Prostate gland (tissue), 2 donors: ENCODE data around the gene LRGUK. TPM values are rescaled to one million over a fixed set of nuclear protein-coding genes. Genes with fewer than 3 reads are reported as not detected.

Experiments used
- DNase-seq: peaks from one replicate; pipeline ENCODE4 v3.0.0-alpha.2; 2019; ENCODE audit warnings: low spot score
- H3K27ac ChIP-seq, 2 donors: fragments of 200-600 bp; sonication (generic); 2 replicates each; pipeline ENCODE4 v1.5.1; 2017 to 2019
- H3K27me3 ChIP-seq: fragments of 200-600 bp; sonication (generic); replicated peaks from 2 replicates; pipeline ENCODE4 v1.5.1; 2019; ENCODE audit not compliant: insufficient read depth
- H3K36me3 ChIP-seq, 2 donors: fragments of 200-600 bp; sonication (generic); 1 replicate in 1 of 2; 2 replicates in 1 of 2; pipeline versions ENCODE4 v1.5.1 to v1.8.1; 2017 to 2019
- H3K4me1 ChIP-seq: fragments of 200-600 bp; sonication (generic); replicated peaks from 2 replicates; pipeline ENCODE4 v1.5.1; 2019
- H3K4me3 ChIP-seq, 2 donors: fragments of 200-600 bp; sonication (generic); 2 replicates each; pipeline ENCODE4 v1.5.1; 2017 to 2019
- H3K9me3 ChIP-seq: fragments of 200-600 bp; sonication (generic); 2 replicates; pipeline ENCODE4 v1.5.1; 2017
- POLR2A ChIP-seq: fragments of 450-650 bp; IDR thresholded peaks from one replicate; pipeline ENCODE4 v1.6.1; 2016; ENCODE audit warnings: antibody characterized with exemption, mild to moderate bottlenecking
- POLR2AphosphoS5 ChIP-seq: sonication (generic); formaldehyde crosslinking; IDR thresholded peaks from one replicate; pipeline ENCODE4 v1.6.1; 2017; ENCODE audit warnings: antibody characterized with exemption
- WGBS: methylation state at CpG from one replicate; pipeline ENCODE4 v1.1.5; 2018; 5-methylcytosine and 5-hydroxymethylcytosine counted together
- intact Hi-C: fragments of 100-400 bp; cut with DNase I; formaldehyde crosslinking; loops from one replicate; pipeline ENCODE4 v1.14.2; 2022
- total RNA-seq, 2 donors: library from RNA; depleted of rRNA; stranded (reverse); fragments of >200 nt; gene quantifications; one replicate each; pipeline ENCODE4 v1.1.0, GENCODE V29; 2016
- TF ChIP-seq, protein P1 (sequence below), 4 experiments: fragments of 200-600 bp in 2 of 4; fragments of 450-650 bp in 2 of 4; sonication (generic) in 2 of 4; IDR thresholded peaks; 1 replicate in 3 of 4; 2 replicates in 1 of 4; pipeline ENCODE4 v1.5.1; 2016 to 2019; ENCODE audit warnings: antibody characterized with exemption in 4 of 4, mild to moderate bottlenecking in 2 of 4, moderate library complexity in 2 of 4

Gene LRGUK
- total RNA-seq, 2 donors from 2014 or later = 1.3 to 4.9 TPM

DNA sequence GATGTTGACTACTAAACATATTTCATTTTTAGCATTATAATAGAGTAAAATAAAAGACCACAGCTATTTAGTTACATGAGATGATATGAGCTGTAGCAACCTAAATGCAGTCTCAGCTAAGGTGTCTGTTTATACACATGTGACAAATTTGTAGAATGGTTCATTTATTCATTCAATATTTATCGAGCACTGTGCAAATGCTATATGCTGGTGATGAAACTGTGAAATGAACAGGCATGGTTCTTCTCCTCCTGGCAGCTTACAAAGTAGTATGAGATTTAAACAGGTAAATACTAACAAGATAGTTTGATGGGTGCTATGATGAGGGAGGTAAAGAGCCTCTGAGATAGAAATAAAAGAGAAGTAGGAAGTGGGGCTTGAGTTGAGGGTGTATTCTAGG, 60.8 kb downstream of the LRGUK start:
- WGBS = 100% methylated on average over 1 of the region's 1 CpG
- intact Hi-C loops = no loop called here
- no peak overlapping the region for H3K4me3 ChIP-seq

DNA sequence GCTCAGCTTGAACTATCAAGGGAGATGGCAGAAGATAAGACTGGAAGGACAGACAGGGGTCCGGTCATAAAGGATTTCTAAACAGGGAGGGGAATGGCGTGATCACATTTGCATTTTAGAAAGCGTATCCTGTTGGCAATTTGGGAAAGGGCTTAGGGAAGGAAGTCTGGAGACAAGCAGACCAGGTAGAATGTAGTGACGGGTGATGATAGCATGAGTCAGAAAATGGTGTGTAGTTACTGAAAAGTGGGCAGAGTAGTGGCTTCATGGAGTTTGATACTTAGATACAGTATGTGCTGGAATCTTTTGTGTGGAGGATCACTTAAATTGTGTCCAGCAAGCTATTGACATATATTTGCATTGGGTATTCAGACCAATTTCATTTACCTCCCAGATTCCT, 61.2 kb downstream of the LRGUK start:
- Histone ChIP-seq H3K9me3 (no peaks in the 10 kb centered on the region), H3K36me3 (no peaks in the 10 kb centered on the region), H3K27ac (no peak overlapping the region), H3K4me1 (no peaks in the 10 kb centered on the region), H3K4me3 (no peak overlapping the region), H3K27me3 (no peaks in the 10 kb centered on the region)
- 84% methylated on average over 4 of the region's 4 CpGs for WGBS
- TF ChIP-seq POLR2AphosphoS5 (no peak), POLR2A (no peak)
- TF ChIP-seq, protein P1, sequence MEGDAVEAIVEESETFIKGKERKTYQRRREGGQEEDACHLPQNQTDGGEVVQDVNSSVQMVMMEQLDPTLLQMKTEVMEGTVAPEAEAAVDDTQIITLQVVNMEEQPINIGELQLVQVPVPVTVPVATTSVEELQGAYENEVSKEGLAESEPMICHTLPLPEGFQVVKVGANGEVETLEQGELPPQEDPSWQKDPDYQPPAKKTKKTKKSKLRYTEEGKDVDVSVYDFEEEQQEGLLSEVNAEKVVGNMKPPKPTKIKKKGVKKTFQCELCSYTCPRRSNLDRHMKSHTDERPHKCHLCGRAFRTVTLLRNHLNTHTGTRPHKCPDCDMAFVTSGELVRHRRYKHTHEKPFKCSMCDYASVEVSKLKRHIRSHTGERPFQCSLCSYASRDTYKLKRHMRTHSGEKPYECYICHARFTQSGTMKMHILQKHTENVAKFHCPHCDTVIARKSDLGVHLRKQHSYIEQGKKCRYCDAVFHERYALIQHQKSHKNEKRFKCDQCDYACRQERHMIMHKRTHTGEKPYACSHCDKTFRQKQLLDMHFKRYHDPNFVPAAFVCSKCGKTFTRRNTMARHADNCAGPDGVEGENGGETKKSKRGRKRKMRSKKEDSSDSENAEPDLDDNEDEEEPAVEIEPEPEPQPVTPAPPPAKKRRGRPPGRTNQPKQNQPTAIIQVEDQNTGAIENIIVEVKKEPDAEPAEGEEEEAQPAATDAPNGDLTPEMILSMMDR (IDR thresholded peaks at IDR 0.05) = no peak
- no peak for DNase-seq
- intact Hi-C loops = no loop called here

More for the DNA sequence above, 60.8 kb downstream of the LRGUK start:
- no peaks in the 10 kb centered on the region for H3K9me3 ChIP-seq
- no peaks in the 10 kb centered on the region for H3K4me1 ChIP-seq
- no peak for TF ChIP-seq POLR2AphosphoS5
- TF ChIP-seq POLR2A = no peak
- TF ChIP-seq, protein P1 (IDR thresholded peaks at IDR 0.05) = no peak
- DNase-seq = no peak
- no peak overlapping the region for H3K27ac ChIP-seq
- H3K27me3 ChIP-seq = no peaks in the 10 kb centered on the region
- no peaks in the 10 kb centered on the region for H3K36me3 ChIP-seq

DNA sequence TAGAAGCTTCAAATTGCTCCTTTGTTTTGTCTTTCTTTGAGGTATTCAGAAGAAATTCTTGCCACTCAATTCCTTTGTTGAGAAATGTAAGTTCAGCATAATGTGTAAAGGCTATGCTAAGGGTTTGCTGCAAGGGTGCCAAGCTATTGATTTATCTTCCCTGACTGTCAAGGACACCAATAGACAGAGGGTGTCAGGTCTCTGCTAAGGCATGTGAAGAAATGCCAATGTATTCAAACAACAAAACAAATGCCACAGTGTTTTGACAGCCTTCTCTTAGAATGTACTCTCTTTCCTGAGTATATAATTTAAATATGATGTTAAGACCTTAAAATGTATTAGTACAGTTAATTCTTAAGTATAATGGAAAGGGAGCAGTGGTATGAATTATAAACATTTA, 62.4 kb downstream of the LRGUK start:
- Histone ChIP-seq H3K27ac (no peak overlapping the region), H3K27me3 (no peaks in the 10 kb centered on the region), H3K4me3 (no peak overlapping the region), H3K4me1 (no peaks in the 10 kb centered on the region), H3K36me3 (no peaks in the 10 kb centered on the region), H3K9me3 (no peaks in the 10 kb centered on the region)
- no peak for DNase-seq
- TF ChIP-seq POLR2A = no peak
- TF ChIP-seq POLR2AphosphoS5 = no peak
- TF ChIP-seq, protein P1 (IDR thresholded peaks at IDR 0.05) = no peak
- intact Hi-C loops = no loop called here

DNA sequence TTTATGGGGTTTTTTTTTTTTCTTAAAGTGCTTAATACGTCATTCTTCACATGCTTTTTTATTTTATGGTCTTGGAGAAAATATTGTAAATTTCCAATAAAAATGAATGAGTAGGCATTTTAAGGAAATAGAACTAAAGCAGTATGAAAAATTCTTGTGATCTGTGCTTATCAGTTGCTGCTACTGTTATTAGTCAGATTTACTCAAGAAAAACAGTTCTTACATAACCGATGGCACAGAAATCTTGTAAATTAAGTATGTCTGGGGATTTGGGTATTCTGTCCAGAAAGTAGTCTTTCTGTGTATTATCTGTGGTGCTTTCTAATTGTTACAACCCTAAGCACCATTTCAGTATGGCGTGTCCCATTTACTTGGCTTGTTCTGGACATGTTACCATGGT, 64.7 kb downstream of the LRGUK start:
- Histone ChIP-seq H3K36me3 (no peaks in the 10 kb centered on the region), H3K27me3 (no peaks in the 10 kb centered on the region), H3K9me3 (no peaks in the 10 kb centered on the region), H3K4me3 (no peak overlapping the region), H3K27ac (no peak overlapping the region), H3K4me1 (no peaks in the 10 kb centered on the region)
- no peak for DNase-seq
- WGBS = 50% methylated on average over 3 of the region's 3 CpGs
- TF ChIP-seq, protein P1 (IDR thresholded peaks at IDR 0.05) = no peak
- intact Hi-C loops = no loop called here

DNA sequence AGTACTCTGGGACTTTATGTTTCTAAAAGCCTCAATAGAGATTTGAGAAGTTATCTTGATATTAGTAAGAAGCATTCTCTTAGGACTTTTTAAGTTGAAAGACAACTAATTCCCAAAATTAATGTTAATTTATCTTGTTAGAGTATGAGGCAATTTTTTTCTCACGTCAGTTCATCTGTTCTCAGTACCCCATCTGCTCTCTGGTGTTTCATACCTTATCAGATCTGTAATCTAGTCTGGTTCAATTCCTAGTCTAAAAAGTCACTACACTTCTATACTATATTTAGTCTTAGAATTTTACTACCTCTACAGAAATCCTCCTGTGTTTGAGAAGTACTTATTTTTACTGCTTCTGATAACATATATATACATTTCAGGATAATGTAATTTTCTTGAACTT, 66.1 kb downstream of the LRGUK start:
- intact Hi-C loops = no loop called here
- no peak for DNase-seq
- no peak overlapping the region for H3K4me3 ChIP-seq
- no peaks in the 10 kb centered on the region for H3K9me3 ChIP-seq
- no peak overlapping the region for H3K27ac ChIP-seq
- 90% methylated on average over 1 of the region's 1 CpG for WGBS
- H3K27me3 ChIP-seq = no peaks in the 10 kb centered on the region
- H3K4me1 ChIP-seq = no peaks in the 10 kb centered on the region
- TF ChIP-seq POLR2A (no peak), POLR2AphosphoS5 (no peak)
- TF ChIP-seq, protein P1 (IDR thresholded peaks at IDR 0.05) = no peak
- H3K36me3 ChIP-seq = no peaks in the 10 kb centered on the region
